NCI-H2171 (cell line): ENCODE measurements around the gene ZNF276.

Experiments used
- DNase-seq: peaks from one replicate; lab custom pipeline; 2025; lab: John Stamatoyannopoulos, UW

ZNF276 gene

DNA sequence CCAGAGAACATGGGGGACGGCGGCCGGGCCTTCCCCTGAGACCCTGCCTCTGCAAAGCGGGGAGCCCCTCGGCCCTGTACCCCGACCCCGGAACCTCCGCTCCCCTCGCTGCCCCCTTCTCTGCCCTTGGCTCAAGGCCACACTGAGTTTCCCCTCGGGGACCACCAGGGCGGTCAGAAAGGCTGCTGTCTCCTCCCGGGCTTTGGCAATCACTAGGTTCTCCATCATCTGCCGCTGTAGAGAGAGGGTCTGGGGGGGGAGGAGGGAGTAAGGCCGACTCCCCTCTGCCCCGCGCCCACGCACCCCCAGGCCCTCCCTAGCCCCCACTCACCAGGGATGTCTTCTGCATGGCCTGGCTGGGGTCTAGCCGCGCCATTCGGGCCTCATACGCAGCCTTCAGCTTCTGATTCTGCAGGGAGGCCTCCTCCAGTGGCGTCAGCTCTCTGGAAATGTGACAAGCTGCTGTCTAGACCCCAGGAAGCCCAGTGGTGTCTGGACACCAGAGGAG lies 9.0 kb upstream of the ZNF276 start:
- DNase-seq, result no peak

DNA sequence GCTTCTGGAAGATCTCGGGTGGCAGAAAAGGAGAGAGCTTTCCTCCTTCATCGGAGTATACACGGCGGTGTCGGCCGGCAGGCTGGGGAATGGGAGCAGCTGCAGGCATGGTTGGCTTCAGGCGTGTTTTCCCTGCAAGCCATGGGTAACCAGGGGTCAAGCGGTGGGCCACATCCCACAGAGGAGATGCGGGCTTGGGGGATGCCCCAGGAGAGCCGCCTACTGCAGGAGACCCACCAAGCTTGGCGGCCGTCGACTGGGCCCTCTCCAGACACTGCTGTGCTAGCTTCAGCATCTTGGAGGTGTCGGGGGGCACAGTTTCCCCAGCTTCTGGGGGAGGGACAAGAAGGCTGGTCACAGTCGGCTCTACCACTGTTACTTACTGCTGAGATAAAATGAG lies 4.8 kb upstream of the ZNF276 start:
- DNase-seq, result no peak

DNA sequence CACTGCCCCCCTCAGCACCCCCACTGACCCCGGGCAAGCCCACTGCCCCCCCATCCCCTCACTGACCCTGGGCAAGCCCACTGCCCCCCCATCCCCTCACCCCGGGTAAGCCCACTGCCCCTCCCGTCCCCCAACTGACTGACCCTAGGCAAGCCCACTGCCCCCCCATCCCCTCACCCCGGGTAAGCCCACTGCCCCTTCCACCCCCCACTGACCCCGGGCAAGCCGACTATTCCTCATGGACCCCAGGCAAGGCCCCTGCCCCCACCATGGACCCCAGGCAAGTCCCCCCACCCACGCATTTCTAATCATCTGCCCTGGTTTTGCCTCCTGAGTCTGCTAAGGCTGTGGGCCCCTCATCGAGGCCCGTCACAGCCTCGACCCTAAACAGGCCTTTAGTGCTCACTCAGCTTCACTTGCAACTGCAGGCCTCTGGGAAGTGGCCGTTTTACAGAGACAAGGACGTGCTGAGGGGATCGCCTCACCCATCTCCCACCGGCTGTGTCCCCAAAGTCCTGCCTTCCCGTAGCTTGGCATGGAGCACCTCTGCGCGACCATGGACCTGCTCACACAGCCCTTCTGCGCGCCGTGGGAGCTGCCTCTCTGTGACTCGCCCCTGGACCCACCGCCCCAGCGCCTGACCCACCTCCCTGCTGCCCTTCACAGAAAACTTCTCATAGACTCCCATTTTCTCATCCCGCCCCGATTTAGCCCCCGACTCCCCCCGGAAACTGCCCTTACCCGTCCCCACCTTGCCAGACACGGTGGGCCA lies 4.2 kb upstream of the ZNF276 start:
- DNase-seq, result no peak

DNA sequence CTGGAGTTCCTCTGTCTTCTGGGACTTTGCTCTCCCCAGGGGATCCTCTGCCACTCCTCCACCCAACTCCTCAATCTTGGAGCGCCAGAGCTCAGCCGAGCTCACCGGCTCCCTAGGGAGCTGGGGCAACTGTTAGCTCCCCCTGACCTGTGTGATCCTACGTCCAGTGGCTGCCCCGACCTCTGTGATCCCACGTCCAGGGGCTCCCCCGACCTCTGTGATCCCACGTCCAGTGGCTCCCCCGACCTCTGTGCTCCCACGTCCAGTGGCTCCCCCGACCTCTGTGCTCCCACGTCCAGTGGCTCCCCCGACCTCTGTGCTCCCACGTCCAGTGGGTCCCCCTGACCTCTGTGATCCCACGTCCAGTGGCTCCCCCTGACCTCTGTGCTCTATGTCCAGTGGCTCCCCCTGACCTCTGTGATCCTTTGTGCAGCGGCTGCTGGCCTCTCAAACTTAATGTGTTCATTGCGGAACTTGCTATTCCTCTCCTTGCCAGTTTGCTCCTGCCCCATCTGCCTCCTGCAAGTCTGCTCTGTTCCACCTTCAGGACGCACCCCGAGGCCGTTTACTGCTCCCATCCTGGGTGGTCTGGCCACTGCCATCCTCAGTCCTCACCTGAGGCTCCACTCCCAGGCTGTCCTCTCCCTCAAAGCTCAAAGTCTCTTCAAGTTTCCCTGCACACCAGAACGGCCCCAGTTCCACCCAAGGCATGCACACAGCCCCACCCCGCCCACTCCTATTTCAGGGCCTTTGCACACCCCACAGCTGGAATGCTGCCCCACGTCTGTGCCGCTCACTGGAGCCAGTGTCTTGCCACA lies 3.4 kb upstream of the ZNF276 start:
- no peak for DNase-seq

DNA sequence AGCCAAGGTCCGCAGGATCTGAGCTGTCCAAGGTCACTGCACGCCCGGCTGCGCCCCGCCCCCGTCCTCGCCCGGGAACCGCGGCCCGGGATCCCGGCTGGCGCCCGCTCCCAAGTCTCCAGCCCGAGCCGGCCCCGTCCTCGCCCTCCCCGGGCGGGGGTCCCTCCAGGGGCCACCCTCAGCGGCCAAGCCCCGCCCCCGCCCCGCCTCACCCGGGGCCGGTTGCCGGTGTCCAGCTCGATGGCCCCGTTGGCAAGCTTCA lies 855 bp upstream of the ZNF276 start:
- DNase-seq, result no peak

DNA sequence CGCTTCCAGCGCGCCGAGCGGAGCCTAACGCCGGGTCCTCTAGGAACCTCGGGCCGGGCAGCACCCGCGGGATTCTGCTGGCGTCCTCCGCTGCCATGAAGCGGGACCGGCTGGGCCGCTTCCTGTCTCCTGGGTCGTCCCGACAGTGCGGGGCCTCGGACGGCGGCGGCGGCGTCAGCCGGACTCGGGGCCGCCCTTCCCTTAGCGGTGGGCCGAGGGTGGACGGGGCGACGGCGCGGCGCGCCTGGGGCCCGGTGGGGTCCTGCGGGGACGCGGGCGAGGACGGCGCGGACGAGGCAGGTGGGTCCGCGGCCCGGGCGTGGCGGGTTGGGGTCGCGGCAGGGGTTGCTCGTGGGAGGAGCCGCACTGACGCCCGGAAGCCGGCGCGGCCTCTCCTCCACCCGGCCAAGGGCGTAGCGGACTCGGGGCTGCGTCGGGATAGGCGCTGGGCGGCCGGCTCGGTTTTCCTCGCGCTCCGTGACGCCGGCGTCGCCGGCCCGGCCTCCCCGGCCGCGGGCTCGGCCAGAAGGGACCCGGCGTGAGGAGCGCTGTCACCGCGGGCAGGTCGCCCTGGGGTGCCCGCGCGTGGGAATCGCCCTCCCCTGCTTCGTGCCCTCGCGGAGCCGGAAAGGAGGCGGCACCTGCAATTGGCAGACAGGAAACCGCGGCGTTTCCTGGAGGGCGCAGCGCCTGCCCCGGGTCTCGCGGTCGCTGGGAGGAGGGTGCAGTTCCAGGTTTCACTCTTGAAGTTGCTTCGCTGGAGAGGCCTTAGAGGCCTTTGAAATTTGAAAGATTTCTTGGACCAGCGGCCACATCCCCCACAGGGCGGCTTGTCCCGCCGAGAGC lies 432 bp downstream of the ZNF276 start:
- no peak for DNase-seq

DNA sequence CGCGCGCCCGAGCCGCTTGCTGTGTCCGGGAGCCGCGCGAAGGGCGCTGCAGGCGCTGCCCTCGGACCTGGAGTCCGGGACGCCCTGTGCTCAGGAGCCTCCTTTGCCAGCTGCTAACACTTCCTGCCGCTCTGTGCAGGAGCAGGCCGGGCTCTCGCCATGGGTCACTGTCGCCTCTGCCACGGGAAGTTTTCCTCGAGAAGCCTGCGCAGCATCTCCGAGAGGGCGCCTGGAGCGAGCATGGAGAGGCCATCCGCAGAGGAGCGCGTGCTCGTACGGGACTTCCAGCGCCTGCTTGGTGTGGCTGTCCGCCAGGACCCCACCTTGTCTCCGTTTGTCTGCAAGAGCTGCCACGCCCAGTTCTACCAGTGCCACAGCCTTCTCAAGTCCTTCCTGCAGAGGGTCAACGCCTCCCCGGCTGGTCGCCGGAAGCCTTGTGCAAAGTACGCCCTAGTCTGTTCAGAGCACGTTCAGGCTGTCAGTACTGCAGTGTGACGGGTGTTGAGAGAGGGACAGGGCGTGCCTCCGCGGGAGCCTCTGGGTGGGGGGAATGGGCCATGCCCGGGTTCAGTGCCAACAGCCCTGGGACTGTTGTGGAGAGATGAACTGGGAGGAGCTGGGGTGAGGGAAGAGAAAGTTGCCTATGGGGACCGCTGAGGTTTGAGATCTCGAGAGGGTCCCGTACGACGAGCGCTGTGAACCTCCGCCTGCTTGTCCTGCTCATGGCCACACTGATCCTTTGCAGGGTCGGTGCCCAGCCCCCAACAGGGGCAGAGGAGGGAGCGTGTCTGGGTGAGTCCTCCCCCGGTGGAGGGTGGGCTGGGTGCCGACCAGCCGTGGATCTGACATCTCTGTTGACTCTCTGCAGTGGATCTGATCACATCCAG lies 1.3 kb downstream of the ZNF276 start:
- no peak for DNase-seq

DNA sequence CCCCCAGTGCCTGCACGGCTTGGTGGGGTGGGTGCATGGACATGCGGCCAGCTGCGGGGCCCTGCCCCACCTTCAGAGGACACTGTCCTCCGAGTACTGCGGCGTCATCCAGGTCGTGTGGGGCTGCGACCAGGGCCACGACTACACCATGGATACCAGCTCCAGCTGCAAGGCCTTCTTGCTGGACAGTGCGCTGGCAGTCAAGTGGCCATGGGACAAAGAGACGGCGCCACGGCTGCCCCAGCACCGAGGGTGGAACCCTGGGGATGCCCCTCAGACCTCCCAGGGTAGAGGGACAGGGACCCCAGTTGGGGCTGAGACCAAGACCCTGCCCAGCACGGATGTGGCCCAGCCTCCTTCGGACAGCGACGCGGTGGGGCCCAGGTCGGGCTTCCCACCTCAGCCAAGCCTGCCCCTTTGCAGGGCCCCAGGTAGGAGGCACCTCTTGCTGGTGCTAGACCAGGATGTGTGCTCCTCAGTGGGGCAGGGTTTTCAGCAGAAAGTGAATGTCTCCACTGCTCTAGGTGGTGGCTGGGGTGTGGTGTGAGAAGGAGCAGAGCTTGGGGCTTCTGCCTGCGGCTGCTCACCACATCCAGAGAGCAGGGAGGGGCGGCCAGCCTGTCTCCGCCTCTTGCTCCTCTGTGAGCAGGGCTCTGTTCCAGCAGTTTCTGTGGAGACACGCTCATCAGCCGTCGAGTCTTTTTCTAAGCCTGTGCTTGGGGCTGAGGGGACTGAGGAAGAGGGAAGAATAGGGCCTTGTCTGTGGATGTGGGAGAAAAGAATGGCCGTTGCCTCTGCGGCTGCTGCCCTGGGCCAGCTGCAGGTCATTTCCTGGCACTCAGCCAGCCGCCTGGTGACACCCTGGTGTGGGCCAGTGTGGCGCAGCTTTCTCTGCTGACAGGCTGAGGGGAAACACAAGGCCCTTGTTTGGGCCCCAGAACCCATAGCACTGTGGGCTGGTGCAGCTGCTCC lies 2.2 kb downstream of the ZNF276 start:
- DNase-seq, result no peak

DNA sequence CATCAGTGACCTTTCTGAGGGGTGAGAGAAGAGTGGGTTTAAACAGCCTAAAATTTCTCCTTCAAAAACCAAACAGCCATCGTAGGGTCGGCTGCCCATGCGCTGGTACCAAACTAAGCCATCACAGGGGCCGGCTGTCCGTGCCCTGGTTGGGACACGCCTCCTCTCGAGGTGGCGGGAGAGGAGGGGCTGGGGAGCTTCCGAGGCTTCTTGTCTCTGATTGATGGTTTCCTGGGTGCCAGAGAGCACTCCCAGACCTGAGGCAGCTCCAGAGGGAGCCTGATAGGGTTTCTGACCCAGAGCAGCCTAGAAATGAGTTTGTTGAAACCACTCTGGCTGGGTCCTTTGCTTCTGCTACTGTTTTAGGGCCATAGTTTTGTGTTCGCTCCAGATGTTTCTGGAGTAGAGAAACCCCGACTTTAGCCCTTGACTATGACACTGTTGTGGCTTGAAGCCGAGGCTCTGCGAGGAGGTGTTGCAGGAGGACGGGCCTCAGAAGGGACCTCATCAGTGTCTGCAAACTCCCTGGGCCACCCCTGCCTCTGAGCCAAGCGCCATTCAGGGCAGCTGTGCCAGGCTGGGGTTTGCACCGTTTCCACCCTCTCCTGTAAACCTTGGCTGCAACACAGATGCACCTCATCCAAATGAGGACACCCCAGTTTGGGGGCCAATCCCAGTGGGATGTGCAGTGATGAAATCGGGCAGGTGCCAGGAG lies 6.2 kb downstream of the ZNF276 start:
- DNase-seq, result no peak

DNA sequence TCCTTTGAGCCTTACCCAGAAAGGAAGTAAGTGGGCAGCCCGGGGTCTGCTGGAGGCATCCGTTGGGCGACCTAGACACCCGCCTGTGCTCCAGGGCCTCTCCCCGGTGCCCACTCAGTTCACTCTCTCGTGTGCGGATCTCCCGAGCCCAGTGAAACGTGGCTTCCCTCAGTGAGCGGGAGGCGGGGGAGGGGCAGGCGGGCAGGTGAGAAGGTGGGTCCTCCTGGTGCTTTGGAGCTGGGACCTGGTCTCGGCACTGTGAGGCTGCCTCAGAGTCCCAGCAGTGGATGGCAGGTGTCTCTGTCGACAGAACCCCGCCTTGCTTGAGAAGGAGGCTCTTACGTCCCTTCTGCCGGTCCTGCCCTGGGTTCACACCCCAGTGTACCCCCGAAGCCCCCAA lies 8.0 kb downstream of the ZNF276 start:
- DNase-seq, result no peak

DNA sequence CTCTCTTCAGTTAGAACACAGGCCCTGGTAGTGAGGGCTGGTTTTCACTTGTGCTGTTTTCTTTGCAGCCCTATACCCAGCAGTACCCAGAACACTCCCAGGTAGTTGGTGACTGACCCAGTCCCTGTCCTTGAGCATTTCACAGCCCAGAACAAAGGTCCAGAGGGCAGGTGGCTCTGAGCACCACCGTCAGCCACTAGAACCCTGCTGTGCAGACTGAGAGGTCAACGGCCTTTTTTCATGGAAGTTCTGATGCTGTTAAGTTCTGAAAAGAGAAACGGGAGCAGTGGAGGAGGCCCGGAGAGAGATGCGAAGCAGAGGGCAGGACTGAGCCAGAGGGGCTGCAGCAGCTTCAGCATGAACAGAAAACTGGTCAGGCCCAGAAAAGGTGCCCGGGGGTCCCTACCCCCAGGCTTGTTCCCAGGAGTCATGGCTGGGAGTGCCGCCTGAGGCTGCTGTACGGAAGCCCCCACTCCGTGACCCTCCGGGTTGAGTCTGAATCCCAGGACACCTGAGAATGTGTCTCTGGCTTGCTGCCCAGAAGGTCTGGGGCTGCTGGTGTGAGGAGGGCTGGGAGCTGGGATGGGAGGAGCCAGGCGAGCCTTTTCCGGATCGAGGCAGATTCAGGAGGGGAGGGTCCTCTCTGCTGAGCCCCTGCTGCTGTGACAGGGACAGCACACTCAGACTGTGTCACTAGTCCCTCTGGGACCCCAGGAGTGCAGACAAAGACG lies 8.7 kb downstream of the ZNF276 start:
- no peak for DNase-seq

DNA sequence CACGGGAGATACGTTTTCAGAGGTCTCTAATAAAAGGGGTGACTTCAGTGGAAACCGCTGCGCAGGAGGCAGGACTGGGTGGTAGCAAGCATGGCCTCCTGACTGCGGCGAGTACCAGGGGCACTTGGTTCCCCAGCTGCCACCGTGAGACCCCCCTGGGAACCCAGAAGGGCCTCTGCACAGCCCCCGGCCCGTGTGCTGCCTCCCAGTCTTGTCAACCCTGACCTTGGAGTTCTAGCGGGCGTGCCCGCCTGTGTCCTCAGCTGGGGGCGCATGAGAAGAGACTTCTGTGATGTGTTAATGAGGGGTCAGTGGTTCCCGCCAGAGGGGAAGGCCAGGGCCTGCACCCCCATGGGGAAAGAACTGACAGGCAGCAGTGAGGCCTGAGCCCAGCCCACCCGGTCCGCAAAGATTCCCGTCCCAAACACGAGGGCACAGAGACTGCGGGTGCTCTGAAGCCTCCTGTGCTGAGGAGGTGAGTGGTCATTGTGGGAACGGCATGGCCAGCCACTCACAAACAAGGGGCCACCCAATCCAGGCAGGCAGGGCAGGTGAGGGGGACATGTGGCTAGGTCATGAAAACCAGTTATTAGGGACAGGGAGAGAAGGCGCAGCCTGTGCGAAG lies 9.4 kb downstream of the ZNF276 start:
- DNase-seq, result no peak

DNA sequence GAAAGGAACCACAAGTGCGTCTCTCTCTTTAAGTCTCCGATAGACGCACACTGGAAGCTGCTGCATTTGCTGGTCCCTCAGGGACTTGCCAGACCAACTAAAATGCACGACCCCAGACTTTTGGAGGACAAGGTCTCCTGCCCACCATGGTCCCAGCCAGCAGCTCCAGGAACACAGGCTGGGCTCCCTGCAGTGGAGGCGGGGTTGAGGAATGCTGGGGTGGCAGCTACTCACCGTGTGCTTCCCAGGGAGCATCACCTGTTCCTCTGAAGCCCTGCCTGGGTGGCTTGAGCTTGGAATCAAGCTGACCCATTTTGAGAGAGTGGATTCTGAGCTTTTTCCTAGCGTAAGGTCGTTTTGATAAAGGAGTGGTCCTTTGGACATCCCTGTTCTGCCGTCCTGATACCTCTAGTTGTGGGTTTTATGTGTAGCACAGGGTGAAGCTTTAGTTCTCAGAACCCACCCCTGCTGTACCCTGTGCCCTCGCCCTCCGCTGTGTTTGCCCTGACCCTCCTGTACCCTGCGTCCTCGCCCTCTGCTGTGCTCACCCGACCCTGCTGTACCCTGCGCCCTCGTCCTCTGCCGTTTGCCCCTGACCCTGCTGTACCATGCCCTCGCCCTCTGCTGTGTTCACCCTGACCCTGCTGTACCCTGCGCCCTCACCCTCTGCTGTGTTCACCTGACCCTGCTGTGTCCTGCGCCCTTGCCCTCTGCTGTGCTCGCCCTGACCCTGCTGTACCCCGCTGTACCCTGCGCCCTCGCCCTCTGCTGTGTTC lies 11.0 kb downstream of the ZNF276 start:
- DNase-seq, result no peak

DNA sequence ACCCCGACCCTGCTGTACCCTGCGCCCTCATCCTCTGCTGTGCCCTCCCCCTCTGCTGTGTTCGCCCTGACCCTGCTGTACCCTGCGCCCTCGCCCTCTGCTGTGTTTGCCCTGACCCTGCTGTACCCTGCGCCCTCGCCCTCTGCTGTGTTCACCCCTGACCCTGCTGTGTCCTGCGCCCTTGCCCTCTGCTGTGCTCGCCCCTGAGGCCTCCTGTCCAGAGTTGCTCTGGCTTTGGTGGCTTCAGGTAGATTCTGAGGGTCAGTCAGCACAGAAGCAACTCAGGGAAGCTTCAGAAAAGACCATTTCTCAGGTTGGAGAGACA lies 11.5 kb downstream of the ZNF276 start:
- DNase-seq, result no peak

DNA sequence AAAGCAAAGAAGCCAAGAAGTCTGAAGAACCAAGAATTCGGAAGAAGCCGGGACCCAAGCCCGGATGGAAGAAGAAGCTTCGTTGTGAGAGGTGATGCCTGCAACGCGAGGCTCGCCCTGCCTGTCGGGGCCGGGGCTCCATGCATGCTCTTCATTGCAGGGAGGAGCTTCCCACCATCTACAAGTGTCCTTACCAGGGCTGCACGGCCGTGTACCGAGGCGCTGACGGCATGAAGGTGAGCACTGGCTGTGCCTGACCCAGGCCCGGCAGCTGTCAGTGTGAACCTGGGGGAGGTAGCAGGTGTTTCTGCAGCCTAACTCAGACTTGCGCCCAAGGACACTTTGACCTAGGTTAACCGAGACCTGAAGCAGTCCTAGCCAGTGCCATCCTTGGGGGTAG lies 12.0 kb downstream of the ZNF276 start:
- DNase-seq, result no peak

DNA sequence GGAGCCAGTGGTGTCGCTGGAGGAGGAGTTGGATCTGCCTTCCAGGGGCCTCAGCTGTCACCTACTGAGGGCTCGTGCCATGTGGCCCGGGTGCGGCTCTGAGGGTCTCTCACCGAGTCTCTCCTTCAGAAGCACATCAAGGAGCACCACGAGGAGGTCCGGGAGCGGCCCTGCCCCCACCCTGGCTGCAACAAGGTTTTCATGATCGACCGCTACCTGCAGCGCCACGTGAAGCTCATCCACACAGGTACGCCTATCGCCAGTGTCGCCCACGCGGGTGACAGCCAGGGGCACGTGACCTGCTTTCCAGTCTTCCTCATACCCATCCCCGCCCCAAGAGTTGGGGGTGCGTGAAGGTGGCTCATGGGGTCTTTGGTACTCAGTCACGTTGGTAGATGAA lies 12.5 kb downstream of the ZNF276 start:
- no peak for DNase-seq

DNA sequence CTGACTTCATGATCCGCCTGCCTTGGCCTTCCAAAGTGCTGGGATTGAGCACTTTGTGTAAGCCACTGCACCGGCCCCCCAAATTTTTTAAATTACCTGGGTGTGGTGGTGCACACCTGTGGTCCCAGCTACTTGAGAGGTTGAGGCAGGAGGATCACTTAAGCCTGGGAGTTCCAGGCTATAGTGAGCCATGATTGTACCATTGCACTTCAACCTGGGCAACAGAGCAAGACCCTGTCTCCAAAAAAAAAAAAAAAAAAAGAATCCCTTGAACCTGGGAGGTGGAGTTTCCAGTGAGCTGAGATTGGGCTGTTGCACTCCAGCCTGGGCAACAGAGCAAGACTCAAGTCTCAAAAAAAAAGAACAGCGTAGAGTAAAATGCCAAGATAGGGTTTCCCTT lies 15.2 kb downstream of the ZNF276 start:
- no peak for DNase-seq
